GM19468 (cell line): ENCODE measurements around the gene SLC22A23.

Experiments
- ATAC-seq: cut with Tn5 transposase; IDR thresholded peaks from one replicate; pipeline ENCODE4 v1.9.1; 2021; ENCODE audit warnings: mild to moderate bottlenecking, moderate library complexity, moderate number of reproducible peaks; ENCODE audit not compliant: unreplicated experiment; ENCODE audit errors: extremely low read depth

The SLC22A23 gene

DNA sequence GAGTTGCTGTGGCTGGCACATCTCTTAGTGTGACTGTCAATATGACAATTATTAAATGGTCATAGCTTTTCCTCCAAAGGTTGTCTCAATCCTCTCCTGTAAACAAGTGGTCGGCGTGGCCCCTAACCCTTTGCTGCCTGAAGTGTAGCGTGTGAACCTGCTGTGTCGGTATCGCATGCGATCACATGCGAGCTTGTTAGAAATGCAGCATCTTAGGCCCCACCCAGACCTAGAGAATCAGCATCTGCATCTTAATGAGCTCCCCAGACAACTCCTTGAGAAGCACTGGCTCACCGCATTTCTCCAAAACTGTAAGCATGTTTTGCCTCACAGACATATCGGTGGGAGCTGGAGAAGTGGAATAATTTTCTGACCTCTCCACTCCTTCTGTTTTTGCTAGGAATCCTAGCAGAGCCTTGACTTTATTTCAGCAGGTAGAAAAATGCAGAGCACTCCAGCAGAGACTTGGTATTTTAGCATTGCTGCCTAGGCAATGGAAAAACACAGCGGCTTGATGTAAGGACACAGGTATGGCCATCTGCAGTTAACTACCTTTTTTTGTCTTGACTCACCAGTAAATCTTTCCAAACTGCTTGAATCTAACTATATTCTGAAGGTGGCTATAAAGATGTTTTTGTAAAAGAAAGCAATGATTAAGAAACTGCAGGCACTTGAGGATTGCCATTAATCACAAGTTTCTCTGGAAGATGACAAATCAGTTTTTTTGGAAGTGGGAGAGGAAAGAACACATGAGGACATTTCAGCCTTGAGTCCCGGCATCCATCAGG, 130.5 kb downstream of the SLC22A23 start:
- no peak for ATAC-seq

- no peak for ATAC-seq
These were observed 131.6 kb downstream of the SLC22A23 start for GRCh38 chr6:3325210-3325609.

- no peak for ATAC-seq
These were observed 132.4 kb downstream of the SLC22A23 start for GRCh38 chr6:3324262-3324942.

DNA sequence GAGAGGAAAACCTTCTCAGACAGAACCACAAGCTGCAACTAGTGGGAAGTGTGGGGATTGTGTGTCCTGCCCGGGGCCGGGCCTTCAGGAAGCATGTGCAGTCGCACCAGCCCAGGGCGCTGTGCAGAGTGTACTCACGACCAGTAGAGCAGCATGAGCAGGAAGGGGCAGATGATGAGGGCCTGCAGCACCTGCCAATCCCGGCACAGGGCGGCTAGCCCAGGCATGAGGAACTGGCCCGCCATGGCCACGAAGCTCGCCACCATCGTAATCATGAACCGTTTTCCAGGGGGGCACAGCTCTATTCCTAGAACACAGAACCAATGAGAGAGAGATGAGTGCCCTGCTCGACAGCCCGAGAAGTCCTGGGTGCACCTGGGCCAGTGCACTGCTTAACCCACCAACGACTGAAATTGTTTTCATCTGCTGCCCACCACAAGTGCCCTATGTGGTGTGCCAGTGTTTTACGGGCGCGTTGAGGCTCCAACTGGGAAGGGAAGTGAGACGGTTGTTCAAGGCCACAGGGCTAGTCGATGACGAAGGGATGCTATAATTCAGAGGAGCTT, 133.1 kb downstream of the SLC22A23 start:
- ATAC-seq, result no peak

DNA sequence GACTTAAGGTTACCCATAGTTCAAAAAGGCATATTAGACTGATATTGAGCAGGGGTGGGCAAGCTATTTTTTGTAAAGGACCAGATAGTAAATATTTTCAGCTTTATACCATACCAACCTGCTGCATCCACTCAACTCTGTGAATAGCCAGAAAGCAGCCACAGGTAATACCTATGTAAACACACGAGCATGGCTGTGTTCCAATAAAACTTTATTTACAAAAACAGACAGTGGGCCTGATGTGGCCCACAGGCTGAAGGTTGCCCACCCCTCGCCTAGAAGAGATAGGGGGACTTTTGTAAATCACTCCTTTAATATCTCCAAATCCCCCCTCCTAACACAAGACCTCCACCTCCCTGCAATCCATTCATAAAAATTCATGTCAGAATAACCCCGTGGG, 133.7 kb downstream of the SLC22A23 start:
- ATAC-seq, result no peak

GRCh38 chr6:3322366-3322890, 134.4 kb downstream of the SLC22A23 start:
- no peak for ATAC-seq

DNA sequence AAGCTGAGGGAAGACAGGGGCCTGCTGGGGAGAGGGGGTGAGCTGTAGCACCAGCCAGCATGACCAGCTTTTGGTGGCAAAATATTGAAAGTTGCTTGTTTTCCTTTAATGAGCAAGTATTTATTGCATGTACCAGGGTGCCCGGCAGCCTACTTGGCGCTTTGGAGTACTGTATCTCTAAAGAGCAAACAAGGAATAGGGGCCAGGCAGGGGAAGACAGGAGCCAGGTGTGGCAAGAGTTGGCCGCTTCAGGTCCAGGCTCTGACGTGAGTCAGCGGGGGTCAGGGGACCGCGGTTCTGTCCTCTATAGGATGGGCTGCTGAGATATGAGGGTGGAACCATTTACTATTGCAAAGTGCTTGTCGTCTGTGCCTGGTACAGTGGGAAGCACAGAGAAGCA, 135.0 kb downstream of the SLC22A23 start:
- no peak for ATAC-seq

DNA sequence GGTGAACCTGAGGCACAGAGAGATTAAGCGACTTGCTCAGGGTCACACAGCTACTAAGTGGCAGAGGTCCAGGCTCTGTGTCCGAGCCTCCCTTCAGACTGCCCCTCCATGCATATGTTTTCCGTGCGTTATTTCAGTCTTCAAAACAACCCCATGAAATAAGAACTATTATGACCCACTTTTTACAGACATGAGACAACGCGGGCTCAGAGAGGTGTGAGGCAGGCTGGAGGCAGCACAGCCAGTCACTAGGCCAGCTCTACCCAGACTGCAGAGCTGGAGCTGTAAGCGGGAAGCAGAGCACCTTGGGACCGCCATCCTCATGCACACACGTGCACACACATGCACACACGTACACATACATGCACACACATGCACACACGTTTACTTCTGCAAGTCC, 135.8 kb downstream of the SLC22A23 start:
- ATAC-seq, result no peak

DNA sequence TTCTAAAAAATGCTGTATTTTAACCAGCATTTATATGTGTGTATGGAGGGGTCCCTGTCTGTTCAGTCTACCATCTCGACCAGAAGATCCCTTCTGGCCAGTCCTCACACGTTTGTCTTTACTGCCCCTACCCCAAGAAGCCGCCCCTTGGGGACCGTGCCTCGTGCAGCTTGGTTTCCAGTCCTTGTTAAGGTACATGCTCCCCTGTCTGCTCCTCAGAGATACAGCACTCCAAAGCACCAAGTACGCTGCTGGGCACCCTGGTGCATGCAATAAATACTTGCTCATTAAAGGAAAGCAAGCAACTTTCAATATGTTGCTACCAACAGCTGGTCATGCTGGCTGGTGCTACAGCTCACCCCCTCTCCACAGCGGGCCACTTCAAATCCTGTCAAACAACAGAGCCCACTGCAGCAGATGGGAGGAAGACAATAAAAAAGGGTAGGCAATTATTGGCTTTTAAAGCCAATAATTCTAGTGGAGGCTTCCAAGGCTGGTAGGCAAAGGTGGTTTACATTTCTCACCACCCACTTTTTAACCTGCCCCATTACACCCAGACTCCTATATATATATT, 136.5 kb downstream of the SLC22A23 start:
- no peak for ATAC-seq

DNA sequence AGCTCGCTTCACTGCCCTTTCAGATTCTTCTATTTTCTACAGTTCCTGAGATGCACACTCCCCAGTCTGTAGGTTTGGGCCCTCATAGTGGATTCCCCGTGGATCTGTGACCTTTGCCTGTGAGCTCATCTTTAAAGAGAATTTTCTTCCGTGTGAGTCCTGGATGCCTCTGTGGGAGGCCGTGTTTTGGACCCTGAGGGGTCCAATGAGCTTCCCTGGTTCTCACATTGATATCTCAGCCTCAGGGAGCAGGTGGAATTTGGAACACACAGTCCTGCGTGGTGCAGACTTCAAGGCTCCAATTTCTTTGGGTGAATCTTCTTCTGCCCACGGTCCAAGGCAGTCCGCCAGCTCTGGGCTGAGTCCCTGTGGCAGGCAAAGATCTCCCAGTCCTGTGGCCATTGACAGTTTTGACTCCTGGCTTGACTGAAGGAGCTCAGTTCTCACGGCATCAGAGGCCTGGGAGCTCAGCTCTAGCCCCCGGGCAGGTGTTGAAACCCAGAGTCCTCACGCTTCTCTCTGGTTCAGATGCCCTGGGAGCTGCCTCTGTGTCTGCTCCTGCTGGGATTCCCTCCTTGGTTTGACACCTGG, 137.1 kb downstream of the SLC22A23 start:
- ATAC-seq, result no peak

DNA sequence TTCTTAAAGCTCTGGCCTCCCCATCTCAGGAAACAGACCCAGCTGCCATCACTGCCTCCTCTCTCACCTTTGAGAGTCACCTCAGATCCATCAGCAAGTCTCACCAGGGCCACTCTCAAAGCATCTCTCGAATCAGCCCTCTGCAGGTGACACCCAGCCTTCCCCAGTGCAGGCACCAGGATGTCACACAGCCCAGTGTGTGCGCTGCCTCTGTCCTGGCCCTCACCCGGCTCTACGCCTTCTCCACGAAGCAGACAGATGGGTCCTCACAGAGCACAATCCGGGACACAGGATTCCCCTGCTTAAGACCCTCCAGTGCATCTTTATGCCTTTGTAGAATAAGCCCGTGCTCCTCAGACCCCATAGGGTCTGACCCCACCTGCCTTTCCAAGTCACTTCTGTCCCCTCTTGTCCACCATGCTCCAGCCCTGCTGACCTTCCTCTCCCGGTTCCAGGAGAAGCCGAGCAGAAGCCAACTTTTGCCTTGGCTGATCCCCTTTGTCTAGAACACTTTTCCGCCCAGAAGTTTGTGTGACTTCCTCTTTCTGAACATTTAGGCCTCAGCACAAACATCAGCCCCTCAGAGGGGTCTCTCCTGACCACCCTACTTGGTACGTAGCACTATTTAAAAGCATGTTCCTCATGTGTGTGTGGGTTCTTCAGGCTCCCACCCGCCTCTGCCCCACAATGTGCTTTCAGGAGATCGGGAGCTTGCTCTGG, 137.9 kb downstream of the SLC22A23 start:
- no peak for ATAC-seq

DNA sequence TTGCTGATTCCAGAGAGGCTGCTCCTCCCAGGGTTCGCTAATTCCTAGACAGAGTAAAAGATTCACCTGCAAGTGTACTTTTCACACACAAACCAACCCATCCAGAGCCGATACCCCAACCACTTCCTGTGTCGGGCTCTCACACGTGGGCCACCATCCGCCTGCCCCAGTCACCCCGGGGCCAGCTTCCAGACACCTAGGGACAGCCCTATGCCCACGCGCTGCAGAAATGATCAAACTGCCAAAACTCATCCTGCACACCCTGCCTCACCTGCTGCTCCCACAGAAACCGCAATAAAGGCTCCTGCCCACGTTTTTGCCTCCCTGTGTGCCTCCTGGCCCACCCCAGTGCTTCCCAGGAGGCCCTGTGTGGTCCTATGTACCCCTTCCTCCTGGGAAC, 138.6 kb downstream of the SLC22A23 start:
- no peak for ATAC-seq

DNA sequence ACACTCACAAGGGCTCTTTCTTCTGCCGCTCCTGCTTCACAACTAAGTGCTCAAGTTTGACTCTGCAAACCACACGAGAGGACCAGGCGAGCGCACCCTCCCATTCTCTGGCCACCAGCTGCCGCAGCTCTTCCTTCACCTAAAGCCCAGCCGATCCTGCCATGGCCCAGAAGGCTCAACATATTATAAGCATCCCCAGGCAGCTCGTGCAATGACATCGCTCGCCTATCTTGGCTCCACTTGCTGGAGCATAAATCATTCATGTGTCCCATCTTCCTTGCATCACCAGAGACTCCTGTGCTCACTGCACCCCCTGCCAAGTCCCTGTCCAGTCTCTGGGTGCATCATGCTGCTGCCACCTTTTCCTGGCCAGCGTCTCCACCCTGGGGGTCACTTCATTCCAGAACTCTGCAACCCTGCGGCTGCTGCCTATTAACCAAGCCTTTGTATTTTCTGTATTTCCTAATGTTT, 139.1 kb downstream of the SLC22A23 start:
- no peak for ATAC-seq

GRCh38 chr6:3316818-3317217, 140.0 kb downstream of the SLC22A23 start:
- ATAC-seq, result no peak

GRCh38 chr6:3316331-3316730, 140.5 kb downstream of the SLC22A23 start:
- no peak for ATAC-seq

- no peak for ATAC-seq
These were observed 141.0 kb downstream of the SLC22A23 start for GRCh38 chr6:3315841-3316240.

DNA sequence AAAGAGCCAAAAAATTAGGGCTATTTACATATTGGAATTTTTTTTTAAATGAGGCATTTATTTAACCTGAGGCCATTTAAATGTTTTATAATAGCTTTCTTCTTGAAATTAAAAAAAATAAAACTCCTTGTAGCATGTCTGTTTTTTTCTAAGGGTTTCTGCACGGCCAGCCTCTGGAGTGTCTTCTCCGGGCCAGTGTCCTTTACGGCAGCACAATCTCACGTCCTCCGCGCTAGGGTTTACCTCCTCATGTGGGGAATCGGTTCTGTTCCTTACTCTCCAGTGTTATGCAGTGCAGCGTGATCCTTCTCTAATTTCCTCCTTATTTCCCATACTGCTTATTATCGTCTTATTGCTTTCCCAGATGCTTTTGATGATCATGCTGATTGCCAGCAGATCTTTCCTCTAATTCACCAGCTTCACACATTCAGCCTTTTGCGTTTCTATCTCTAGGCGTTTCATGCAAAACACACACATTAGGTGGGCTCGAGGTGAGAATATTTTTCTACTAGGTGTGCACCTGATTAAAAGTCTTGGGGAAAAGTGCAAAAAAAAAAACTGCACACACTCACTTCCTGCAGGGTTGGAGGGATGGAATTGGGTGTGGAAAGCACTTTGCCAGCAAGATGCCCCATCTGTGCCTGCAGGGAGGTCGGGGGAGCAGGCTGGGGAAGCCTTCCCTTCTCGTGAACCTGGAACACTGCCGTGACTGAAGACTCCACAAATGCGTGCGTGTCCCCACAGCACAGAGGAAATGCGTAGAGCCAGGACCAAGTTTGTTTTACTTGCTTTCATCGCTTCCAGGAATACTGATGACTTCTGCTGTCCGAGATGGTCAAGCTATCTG, 142.0 kb downstream of the SLC22A23 start:
- ATAC-seq, result no peak

DNA sequence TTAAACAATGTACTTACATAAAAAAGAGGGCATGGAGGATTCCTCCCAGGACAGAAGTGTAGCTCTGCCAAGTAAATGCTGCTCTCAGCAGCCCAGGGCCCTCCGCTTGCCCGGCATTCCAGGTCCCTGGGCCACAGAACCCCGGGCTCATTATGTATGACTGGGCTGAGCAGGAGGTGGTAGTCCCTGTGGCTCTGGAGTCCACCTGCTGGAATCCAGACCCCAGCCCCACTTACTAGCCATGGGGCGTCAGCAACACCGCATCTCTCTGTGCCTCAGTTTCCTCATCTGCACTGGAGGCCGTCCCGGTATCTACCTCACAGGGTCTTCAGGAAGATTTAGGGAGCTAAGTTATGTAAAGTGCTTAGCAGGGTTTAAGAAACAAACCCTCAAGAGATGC, 142.7 kb downstream of the SLC22A23 start:
- ATAC-seq, result no peak
